Measurements from ENCODE around the gene XRRA1. TPM values are rescaled to one million over a fixed set of nuclear protein-coding genes. Genes with fewer than 3 reads are reported as not detected.

XRRA1 gene
- total and polyA plus RNA-seq, 2 of the 13 experiments (the other 11 are each of a cell fraction or from before 2014, with no cell fraction given), result 7.6 to 10.5 TPM

DNA sequence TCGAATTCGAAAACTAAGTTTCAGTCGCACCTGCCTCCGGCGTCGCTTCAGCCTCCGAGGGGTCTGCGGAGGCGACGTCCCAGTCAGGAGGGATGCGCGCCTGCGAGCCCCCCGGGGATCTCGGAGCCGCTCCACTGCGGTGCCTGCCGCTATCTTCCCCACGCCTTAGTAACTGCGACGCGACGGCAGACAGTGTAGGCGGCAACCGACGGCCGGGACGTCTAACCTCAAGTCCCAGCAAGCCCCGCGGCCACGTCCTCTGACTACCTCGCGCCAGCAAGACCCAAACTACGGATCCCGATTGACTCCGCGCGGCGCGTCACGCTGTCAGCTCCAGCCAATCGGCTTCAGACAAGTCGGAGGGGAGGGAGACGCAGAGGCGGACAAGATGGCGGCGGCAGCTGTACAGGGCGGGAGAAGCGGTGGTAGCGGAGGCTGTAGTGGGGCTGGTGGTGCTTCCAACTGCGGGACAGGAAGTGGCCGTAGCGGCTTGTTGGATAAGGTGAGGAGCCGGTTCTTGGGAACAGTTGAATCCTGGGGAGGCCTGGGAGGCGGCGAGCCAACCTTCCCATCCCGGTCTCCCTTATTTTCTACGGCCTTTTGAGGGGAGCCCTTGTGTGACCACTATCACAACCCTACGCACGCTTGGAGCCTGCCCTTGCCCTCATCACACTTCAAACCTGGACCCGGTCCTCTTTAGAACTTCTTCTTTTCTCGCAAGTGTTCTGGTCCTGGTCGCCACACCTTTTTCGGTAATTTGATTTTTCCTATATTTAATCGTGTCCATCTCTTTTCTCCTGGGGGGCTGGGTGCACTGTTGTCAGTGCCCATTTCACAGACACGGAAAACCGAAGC lies at the start of gene XRRA1, which contains the start of gene SPCS2 (continued):
- TF ChIP-seq ZGPAT (CRISPR knock-in tag; IDR thresholded peaks at IDR 0.05), result peak; percentile 83; the same call in 1 of the 2 replicates
- TF ChIP-seq ZNF543 (CRISPR knock-in tag; IDR thresholded peaks at IDR 0.05), result no peak
- TF ChIP-seq, protein P1, sequence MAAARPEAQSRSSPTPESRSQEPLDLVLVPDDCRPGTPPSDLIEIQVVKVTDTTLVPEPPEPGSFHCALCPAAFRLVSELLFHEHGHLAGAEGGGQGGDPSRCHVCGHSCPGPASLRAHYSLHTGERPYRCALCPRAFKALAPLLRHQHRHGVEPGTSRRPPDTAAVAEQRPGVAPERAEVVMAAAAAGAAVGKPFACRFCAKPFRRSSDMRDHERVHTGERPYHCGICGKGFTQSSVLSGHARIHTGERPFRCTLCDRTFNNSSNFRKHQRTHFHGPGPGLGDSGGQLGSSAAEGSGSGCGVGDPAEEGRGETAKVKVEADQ (CRISPR knock-in tag; IDR thresholded peaks at IDR 0.05; ENCODE audit: borderline replicate concordance), result 0 out of 2 replicates have a peak, but pooled peaks have one; percentile 39
- no peak for TF ChIP-seq HOXA9 (CRISPR knock-in tag; IDR thresholded peaks at IDR 0.05; ENCODE audit: borderline replicate concordance)
- no peak for TF ChIP-seq U2AF1 (optimal IDR thresholded peaks at IDR 0.05; ENCODE audit: low read depth, low read length)
- no peak; the same call in 1 of the 2 replicates for TF ChIP-seq ETV6 (CRISPR knock-in tag; conservative IDR thresholded peaks at IDR 0.05)
- TF ChIP-seq ZSCAN30 (CRISPR knock-in tag; IDR thresholded peaks at IDR 0.05), result 0 out of 2 replicates have a peak, but pooled peaks have one; percentile 71
- TF ChIP-seq SRSF1 (optimal IDR thresholded peaks at IDR 0.05; ENCODE audit: low read depth, low read length), result peak; percentile 77
- TF ChIP-seq MTERF4 (CRISPR knock-in tag; IDR thresholded peaks at IDR 0.05), result peak; percentile 83
- TF ChIP-seq TOPORS (CRISPR knock-in tag; IDR thresholded peaks at IDR 0.05), result peak; percentile 92
- TF ChIP-seq ZBTB20 (CRISPR knock-in tag; IDR thresholded peaks at IDR 0.05; ENCODE audit: borderline replicate concordance, low read depth), result peak; percentile 79; the same call in 1 of the 2 replicates
- TF ChIP-seq ZNF30 (CRISPR knock-in tag; IDR thresholded peaks at IDR 0.05), result no peak
- TF ChIP-seq, protein P2, sequence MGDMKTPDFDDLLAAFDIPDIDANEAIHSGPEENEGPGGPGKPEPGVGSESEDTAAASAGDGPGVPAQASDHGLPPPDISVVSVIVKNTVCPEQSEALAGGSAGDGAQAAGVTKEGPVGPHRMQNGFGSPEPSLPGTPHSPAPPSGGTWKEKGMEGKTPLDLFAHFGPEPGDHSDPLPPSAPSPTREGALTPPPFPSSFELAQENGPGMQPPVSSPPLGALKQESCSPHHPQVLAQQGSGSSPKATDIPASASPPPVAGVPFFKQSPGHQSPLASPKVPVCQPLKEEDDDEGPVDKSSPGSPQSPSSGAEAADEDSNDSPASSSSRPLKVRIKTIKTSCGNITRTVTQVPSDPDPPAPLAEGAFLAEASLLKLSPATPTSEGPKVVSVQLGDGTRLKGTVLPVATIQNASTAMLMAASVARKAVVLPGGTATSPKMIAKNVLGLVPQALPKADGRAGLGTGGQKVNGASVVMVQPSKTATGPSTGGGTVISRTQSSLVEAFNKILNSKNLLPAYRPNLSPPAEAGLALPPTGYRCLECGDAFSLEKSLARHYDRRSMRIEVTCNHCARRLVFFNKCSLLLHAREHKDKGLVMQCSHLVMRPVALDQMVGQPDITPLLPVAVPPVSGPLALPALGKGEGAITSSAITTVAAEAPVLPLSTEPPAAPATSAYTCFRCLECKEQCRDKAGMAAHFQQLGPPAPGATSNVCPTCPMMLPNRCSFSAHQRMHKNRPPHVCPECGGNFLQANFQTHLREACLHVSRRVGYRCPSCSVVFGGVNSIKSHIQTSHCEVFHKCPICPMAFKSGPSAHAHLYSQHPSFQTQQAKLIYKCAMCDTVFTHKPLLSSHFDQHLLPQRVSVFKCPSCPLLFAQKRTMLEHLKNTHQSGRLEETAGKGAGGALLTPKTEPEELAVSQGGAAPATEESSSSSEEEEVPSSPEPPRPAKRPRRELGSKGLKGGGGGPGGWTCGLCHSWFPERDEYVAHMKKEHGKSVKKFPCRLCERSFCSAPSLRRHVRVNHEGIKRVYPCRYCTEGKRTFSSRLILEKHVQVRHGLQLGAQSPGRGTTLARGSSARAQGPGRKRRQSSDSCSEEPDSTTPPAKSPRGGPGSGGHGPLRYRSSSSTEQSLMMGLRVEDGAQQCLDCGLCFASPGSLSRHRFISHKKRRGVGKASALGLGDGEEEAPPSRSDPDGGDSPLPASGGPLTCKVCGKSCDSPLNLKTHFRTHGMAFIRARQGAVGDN (CRISPR knock-in tag; IDR thresholded peaks at IDR 0.05), result peak; percentile 99
- no peak for TF ChIP-seq GZF1 (CRISPR knock-in tag; IDR thresholded peaks at IDR 0.05)
- no peak for TF ChIP-seq CSRNP2 (CRISPR knock-in tag; conservative IDR thresholded peaks at IDR 0.05; ENCODE audit: low read depth)
- peak; percentile 45; the same call in 1 of the 2 replicates for TF ChIP-seq RAD51 (IDR thresholded peaks at IDR 0.05; ENCODE audit: borderline replicate concordance)
- TF ChIP-seq PHF5A (CRISPR knock-in tag; IDR thresholded peaks at IDR 0.05; ENCODE audit: low read depth, unreplicated experiment), result peak; percentile 50
- TF ChIP-seq ZNF451 (CRISPR knock-in tag; IDR thresholded peaks at IDR 0.05), result 0 out of 2 replicates have a peak, but pooled peaks have one; percentile 29
- peak; percentile 33; the same call in 1 of the 2 replicates for TF ChIP-seq SP5 (CRISPR knock-in tag; IDR thresholded peaks at IDR 0.05; ENCODE audit: borderline replicate concordance, low read depth)
